GM04504 (cell line): ENCODE results near the gene SLC5A11.
"Not testable (repeated sequence)": the region's sequence is repeated elsewhere in the genome, so short reads cannot be mapped to it uniquely, and the experiment has no call there.

ENCODE experiments used
- DNase-seq: peaks from one replicate; pipeline ENCODE4 v3.0.0-alpha.2; 2012; ENCODE audit warnings: low read depth

Gene SLC5A11

GRCh38 chr16:24834459-24835335 lies 11.1 kb upstream of the SLC5A11 start:
- peak; percentile 15 for DNase-seq

GRCh38 chr16:24836836-24837235 lies 8.9 kb upstream of the SLC5A11 start:
- DNase-seq: no peak

GRCh38 chr16:24837969-24838368 lies 7.8 kb upstream of the SLC5A11 start:
- DNase-seq: no peak

- peak; percentile 36 for DNase-seq
These were observed 7.1 kb upstream of the SLC5A11 start for GRCh38 chr16:24838554-24839266.

GRCh38 chr16:24839347-24839972 lies 6.3 kb upstream of the SLC5A11 start:
- DNase-seq: no peak

GRCh38 chr16:24841291-24841690 lies 4.5 kb upstream of the SLC5A11 start:
- no peak for DNase-seq

GRCh38 chr16:24844101-24845030 lies 1.4 kb upstream of the SLC5A11 start:
- no peak for DNase-seq

GRCh38 chr16:24845031-24845365 lies 765 bp upstream of the SLC5A11 start:
- not testable (repeated sequence) for DNase-seq

GRCh38 chr16:24846548-24847357 lies 990 bp downstream of the SLC5A11 start:
- no peak for DNase-seq

- no peak for DNase-seq
These were observed 1.5 kb downstream of the SLC5A11 start for GRCh38 chr16:24847358-24847664.

- DNase-seq: peak; percentile 24
These were observed 2.3 kb downstream of the SLC5A11 start for GRCh38 chr16:24848065-24848464.

- no peak for DNase-seq
These were observed 3.9 kb downstream of the SLC5A11 start for GRCh38 chr16:24849641-24850040.

GRCh38 chr16:24850289-24850938 lies 4.7 kb downstream of the SLC5A11 start:
- no peak for DNase-seq

GRCh38 chr16:24851700-24852099 lies 5.9 kb downstream of the SLC5A11 start:
- no peak for DNase-seq

GRCh38 chr16:24852281-24852721 lies 6.5 kb downstream of the SLC5A11 start:
- DNase-seq: no peak

GRCh38 chr16:24853169-24853824 lies 7.5 kb downstream of the SLC5A11 start:
- DNase-seq: no peak

- DNase-seq: no peak
These were observed 8.1 kb downstream of the SLC5A11 start for GRCh38 chr16:24853830-24854229.

GRCh38 chr16:24854607-24855171 lies 8.9 kb downstream of the SLC5A11 start:
- DNase-seq: no peak

- no peak for DNase-seq
These were observed 9.9 kb downstream of the SLC5A11 start for GRCh38 chr16:24855678-24856077.

GRCh38 chr16:24856871-24857270 lies 11.1 kb downstream of the SLC5A11 start:
- DNase-seq: not testable (repeated sequence)
